Measurements from ENCODE around the gene CLEC4C. TPM values are rescaled to one million over a fixed set of nuclear protein-coding genes. Genes with fewer than 3 reads are reported as not detected.

Gene CLEC4C
- total RNA-seq, 2 donors from 2014 or later, result not detected

DNA sequence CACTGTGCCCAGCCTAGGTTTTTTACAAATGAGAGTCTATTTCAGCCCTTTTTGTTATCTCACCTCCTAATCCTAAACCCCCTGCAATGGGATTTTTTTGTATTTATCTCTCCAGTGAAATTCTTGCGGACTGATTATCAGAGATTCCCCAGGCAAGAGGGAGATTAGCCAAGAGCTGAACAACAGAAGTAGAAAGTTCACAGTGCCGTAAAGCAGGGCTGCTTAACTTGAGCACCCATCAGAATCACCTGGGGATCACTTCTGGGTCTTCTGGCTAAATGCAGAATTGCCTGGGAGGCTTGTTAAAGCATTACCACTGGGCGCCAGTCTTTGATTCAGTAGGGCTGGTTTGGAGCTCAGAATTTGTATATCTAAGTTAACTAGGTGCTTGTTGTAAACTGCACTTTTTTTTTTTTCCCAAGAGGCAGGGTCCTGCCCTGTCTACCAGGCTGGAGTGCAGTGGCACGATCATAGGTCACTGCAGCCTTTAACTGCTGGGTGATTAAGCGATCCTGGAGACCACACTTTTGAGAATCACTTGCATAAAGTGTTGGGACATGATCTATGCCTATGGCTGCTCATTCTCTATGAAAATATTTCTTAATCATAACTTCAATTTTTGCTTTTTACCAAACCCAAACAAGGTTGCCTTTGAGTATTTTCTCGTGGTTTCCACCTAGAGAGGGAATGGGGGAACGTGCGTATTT is 37.1 kb downstream of the CLEC4C start:
- DNase-seq, result peak; percentile 75
- H3K36me3 ChIP-seq (ENCODE audit: control insufficient read depth, insufficient read depth, low read length), result no peaks in the 10 kb centered on the region
- Mint-ChIP-seq H3K9me3 (peaks cover 7% of the 10 kb centered on the region), H3K4me3 (peak overlapping the region; percentile 2), H3K4me1 (peaks cover 27% of the 10 kb centered on the region), H3K27ac (peak overlapping the region; percentile 24), H3K27me3 (ENCODE audit: insufficient read depth) (peaks cover 25% of the 10 kb centered on the region), H3K36me3 (ENCODE audit: low read depth) (no peaks in the 10 kb centered on the region)
- peaks cover 3% of the 10 kb centered on the region for H3K4me1 ChIP-seq (ENCODE audit: control insufficient read depth, insufficient read depth, low read length)
- H3K9me3 ChIP-seq (ENCODE audit: control insufficient read depth, low read length), result no peaks in the 10 kb centered on the region
- no peak overlapping the region for H3K9ac ChIP-seq (ENCODE audit: extremely low read depth, low read length, poor library complexity, severe bottlenecking)
- WGBS, 2 experiments (ENCODE audit: insufficient coverage in 1 of 2, insufficient read length in 1 of 2), result 55 to 65% methylated on average over 6 to 8 of the region's 8 CpGs
- no peak overlapping the region for H3K27ac ChIP-seq (ENCODE audit: low read depth, low read length)
- TF ChIP-seq, protein P1, sequence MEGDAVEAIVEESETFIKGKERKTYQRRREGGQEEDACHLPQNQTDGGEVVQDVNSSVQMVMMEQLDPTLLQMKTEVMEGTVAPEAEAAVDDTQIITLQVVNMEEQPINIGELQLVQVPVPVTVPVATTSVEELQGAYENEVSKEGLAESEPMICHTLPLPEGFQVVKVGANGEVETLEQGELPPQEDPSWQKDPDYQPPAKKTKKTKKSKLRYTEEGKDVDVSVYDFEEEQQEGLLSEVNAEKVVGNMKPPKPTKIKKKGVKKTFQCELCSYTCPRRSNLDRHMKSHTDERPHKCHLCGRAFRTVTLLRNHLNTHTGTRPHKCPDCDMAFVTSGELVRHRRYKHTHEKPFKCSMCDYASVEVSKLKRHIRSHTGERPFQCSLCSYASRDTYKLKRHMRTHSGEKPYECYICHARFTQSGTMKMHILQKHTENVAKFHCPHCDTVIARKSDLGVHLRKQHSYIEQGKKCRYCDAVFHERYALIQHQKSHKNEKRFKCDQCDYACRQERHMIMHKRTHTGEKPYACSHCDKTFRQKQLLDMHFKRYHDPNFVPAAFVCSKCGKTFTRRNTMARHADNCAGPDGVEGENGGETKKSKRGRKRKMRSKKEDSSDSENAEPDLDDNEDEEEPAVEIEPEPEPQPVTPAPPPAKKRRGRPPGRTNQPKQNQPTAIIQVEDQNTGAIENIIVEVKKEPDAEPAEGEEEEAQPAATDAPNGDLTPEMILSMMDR (conservative IDR thresholded peaks at IDR 0.05), result peak; percentile 19
- H3K27me3 ChIP-seq (ENCODE audit: control insufficient read depth, insufficient read depth, low read length, poor library complexity, severe bottlenecking), result no peaks in the 10 kb centered on the region
- H3K4me3 ChIP-seq (ENCODE audit: low read length), result peak overlapping the region; percentile 54

DNA sequence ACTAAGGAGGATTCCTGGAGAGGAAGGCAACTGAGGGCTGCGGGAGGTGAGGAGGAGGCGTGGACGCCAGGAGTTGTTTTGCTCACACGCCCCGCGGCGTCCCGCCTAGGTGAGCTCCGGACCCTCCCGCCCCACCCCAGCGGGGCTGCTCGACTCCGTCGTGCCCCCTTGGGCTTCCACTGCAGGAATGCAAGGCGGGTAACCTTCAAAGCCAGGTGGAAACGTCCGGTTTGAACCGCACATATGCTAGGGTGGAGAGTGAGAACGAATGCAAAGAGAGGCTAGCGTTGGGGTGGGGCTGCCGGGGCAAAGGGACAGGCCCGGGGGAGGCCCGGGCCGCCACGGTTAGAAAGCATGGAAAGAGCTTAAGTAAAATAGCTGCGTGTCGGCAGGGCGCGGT is 41.3 kb downstream of the CLEC4C start:
- DNase-seq, result no peak
- TF ChIP-seq, protein P1 (conservative IDR thresholded peaks at IDR 0.05), result no peak
- peaks cover 3% of the 10 kb centered on the region for H3K4me1 ChIP-seq (ENCODE audit: control insufficient read depth, insufficient read depth, low read length)
- H3K27ac ChIP-seq (ENCODE audit: low read depth, low read length), result no peak overlapping the region
- Mint-ChIP-seq H3K27ac (no peak overlapping the region), H3K4me3 (no peak overlapping the region), H3K9me3 (peaks cover 3% of the 10 kb centered on the region), H3K4me1 (peaks cover 19% of the 10 kb centered on the region), H3K36me3 (ENCODE audit: low read depth) (peaks cover 2% of the 10 kb centered on the region), H3K27me3 (ENCODE audit: insufficient read depth) (peaks cover 14% of the 10 kb centered on the region)
- H3K36me3 ChIP-seq (ENCODE audit: control insufficient read depth, insufficient read depth, low read length), result no peaks in the 10 kb centered on the region
- H3K27me3 ChIP-seq (ENCODE audit: control insufficient read depth, insufficient read depth, low read length, poor library complexity, severe bottlenecking), result no peaks in the 10 kb centered on the region
- no peaks in the 10 kb centered on the region for H3K9me3 ChIP-seq (ENCODE audit: control insufficient read depth, low read length)
- H3K9ac ChIP-seq (ENCODE audit: extremely low read depth, low read length, poor library complexity, severe bottlenecking), result no peak overlapping the region
- H3K4me3 ChIP-seq (ENCODE audit: low read length), result no peak overlapping the region
- WGBS, 2 experiments (ENCODE audit: insufficient coverage in 1 of 2, insufficient read length in 1 of 2), result 95% methylated on average over 17 to 29 of the region's 29 CpGs

DNA sequence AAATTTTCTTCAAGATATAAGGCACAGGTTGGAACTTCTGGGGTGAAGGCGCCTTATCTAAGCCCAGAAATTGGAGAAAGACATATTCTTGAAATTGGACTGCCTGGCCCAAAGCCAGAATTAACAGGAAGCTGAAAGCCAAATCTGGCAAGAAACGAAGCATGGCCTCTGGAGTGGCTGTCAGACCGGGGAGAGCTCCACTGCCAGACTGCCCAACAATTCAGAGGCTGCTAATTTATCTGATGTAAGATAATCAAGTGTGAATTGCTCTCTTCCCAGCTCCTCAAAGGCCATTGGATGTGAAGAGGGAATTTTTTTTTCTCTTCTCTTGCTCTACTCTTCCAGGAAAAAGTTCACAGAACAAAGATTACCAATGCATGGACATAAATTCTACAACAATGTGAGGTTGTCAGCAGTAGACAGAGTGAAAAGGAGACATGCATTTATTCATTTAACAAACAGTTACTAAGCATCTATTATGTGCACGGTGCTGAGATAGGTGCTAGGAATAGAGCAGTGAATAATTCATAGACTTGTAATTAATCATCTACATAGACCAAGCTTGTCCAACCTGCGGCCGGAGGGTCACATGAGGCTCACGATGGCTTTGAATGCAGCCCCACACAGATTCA is 51.5 kb downstream of the CLEC4C start, which contains the start of gene GDF3:
Gene GDF3 (minus strand): TSS at position 210 of the 632 bp plus-strand sequence. CDS start 47 bp downstream, at position 163.
- peaks cover 4% of the 10 kb centered on the region for H3K4me1 ChIP-seq (ENCODE audit: control insufficient read depth, insufficient read depth, low read length)
- 53 to 54% methylated on average over 2 to 7 of the region's 7 CpGs for WGBS, 2 experiments (ENCODE audit: insufficient coverage in 1 of 2, insufficient read length in 1 of 2)
- Mint-ChIP-seq H3K4me3 (peak within 1 kb of the TSS; percentile 54), H3K9me3 (no peaks in the 10 kb centered on the region), H3K27me3 (ENCODE audit: insufficient read depth) (peaks cover 39% of the 10 kb centered on the region), H3K4me1 (peaks cover 30% of the 10 kb centered on the region), H3K27ac (peak within 1 kb of the TSS; percentile 55), H3K36me3 (ENCODE audit: low read depth) (peaks cover 3% of the 10 kb centered on the region)
- TF ChIP-seq, protein P1 (conservative IDR thresholded peaks at IDR 0.05), result no peak
- H3K36me3 ChIP-seq (ENCODE audit: control insufficient read depth, insufficient read depth, low read length), result no peaks in the 10 kb centered on the region
- H3K27ac ChIP-seq (ENCODE audit: low read depth, low read length), result no peak within 1 kb of the TSS
- no peaks in the 10 kb centered on the region for H3K27me3 ChIP-seq (ENCODE audit: control insufficient read depth, insufficient read depth, low read length, poor library complexity, severe bottlenecking)
- H3K9ac ChIP-seq (ENCODE audit: extremely low read depth, low read length, poor library complexity, severe bottlenecking), result no peak within 1 kb of the TSS
- DNase-seq, result peak; percentile 87
- peak within 1 kb of the TSS; percentile 58 for H3K4me3 ChIP-seq (ENCODE audit: low read length)
- H3K9me3 ChIP-seq (ENCODE audit: control insufficient read depth, low read length), result no peaks in the 10 kb centered on the region

Data from endodermal cell (in vitro differentiated cells).